T47D (cell line): ENCODE results near the gene CKS1B.
A peak's percentile ranks its signal among the peaks of the same experiment; 100 is the strongest.

Experiments
- DNase-seq, 2 experiments: peaks; one replicate each; pipeline versions ENCODE4 v3.0.0 to v3.0.0-alpha.2; 2011 to 2012; ENCODE audit warnings: low read depth in 1 of 2, low spot score in 1 of 2
- JUND ChIP-seq: IDR thresholded peaks from 2 replicates; pipeline ENCODE4 v1.6.1; 2012; ENCODE audit warnings: low read depth
- in situ Hi-C: cut with HindIII; loops from 2 replicates; pipeline ENCODE4 v1.10.0; 2016; ENCODE audit warnings: low sequenced_read_pairs, low pct_unique_long_range_greater_than_20kb

The CKS1B gene

GRCh38 chr1:154998818-154999570 is 24.5 kb downstream of the CKS1B start:
- DNase-seq, result peak; percentile 68 to 88
- no peak for TF ChIP-seq JUND
- in situ Hi-C loops, result no loop called here

DNA sequence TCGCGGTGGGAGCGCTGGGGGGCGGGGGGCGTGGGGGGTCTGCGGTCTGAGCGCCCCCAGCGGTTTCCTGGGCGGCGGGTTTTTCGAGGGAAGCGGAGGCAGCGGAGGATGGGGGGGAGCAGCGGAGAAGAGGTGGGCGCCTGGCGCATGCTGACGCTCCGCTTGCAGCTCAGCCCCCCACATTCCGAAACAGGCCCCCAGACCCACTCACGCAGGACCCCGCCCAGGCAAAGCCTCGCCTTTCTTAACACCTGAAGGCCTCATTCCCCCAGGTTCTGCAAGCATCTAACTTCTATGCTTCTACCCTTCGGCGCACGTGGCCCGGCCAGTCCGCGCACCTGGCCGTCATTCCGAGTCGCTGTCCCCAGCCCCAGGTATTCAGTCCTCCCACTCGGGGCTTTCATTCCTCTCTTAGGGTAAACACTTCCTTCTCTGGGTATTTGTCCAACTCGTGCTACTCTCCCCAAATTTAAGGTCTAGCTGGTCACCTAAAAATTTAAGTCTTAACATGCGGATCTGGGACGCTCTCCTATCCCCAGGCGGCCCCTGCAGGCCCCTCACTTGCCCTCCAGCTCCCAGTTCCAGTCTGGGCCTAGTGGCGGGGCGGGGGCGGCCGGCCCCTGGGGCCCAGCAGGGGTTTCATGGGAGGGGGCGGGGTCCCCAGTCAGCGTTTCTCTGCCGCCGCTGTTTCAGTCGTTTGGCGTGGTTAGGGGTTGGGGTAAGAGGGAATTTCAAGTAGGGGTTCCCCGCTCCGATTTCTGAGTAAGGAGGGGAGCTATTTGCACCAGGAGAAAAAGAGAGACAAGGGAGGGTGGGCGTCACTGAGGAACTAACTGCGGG is 25.3 kb downstream of the CKS1B start:
- TF ChIP-seq JUND, result no peak
- peak; percentile 59 to 87 for DNase-seq
- in situ Hi-C loops, result no loop called here

- no peak for DNase-seq
- in situ Hi-C loops, result no loop called here
- no peak for TF ChIP-seq JUND
These were observed 25.9 kb downstream of the CKS1B start for GRCh38 chr1:155000411-155000725.

DNA sequence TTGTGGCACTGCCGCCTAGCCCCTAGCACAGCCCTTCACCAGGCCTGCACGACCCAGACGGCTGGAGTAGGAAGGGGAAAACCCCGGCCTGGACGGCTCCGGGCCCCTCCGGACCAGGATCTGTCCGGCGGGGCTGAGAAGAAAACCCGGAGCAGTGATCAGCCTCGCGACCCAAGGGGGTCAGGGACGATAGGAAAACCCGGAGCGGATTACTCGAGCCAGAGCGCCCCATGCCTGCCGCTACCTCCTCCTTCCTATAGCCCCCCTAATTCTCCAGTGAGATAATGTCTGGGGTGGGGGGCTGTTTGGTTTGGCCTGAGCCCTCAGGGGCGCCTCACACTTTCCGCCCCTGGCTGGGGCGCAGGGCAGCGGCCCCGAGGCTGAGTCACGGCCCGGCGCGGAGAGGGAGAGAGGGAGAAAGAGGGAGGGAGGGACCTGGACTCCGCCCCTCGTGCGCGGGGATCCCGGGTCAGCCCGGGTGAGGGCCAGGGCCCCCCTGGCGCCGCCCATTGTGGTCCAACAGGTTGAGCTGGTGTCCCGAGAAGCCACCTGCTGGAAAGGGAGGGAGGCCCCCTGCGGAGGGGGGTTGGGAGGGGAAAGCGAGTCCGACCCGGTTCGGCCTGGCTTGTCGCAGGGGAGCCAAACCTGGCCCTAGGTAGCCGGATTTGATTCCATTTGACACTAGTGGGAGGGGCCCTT is 26.4 kb downstream of the CKS1B start:
- DNase-seq, result peak; percentile 87 to 100
- TF ChIP-seq JUND, result no peak; the same call in none of the 2 replicates
- in situ Hi-C loops, result no loop called here

DNA sequence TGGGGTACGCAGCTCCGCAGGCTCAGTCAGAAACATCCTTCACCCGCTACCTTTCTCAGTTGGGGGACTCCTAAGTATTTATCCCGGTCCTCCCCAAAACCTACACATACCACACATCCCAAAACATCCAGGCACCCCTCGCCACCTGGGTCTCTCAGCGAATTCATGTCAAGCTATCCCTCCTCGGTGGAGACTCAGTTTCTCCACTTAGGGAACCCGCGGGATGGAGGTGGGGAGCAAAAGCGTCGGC is 26.9 kb downstream of the CKS1B start:
- in situ Hi-C loops, result no loop called here
- no peak for TF ChIP-seq JUND

DNA sequence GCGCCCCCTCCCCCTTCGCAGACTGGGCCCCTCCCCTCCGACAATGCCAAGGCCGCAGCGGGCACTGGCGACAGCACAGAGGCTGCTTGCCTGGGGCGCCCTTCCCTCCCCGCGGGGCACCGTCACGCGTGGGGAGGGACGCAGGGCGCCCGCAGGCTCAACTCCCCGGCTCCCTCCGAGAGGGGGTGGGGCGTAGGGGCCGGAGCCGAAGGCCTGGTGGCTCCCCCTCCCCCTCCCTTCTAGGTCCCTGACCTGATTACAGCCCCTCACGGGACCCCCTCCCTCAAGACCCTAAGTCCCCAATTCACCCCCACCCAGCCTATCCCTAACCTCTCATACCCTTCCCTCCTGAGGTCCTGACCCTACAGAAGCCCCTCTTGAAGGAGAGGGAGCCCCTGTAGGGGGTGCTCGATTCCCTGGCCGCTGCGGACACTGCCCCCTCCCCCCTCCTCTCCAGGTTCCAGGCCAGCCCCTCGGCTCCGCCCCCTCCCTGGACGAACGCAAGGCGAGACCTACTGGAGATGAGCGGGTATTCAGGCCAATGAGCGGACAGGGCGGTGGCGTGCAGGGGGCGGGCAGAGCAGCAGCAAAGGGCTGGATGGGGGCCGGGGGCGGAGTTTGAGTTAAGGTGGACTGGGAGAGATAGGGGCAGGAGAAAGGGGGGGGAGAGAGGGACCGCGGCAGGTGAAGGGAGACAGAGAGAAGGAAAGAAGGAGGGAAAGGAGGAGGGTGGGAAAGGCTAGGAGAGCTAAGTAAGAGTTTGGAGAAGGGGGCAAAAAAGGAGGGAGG is 27.4 kb downstream of the CKS1B start:
- no peak for TF ChIP-seq JUND
- in situ Hi-C loops, result no loop called here

More for the DNA sequence above, 26.9 kb downstream of the CKS1B start:
- no peak for DNase-seq

DNA sequence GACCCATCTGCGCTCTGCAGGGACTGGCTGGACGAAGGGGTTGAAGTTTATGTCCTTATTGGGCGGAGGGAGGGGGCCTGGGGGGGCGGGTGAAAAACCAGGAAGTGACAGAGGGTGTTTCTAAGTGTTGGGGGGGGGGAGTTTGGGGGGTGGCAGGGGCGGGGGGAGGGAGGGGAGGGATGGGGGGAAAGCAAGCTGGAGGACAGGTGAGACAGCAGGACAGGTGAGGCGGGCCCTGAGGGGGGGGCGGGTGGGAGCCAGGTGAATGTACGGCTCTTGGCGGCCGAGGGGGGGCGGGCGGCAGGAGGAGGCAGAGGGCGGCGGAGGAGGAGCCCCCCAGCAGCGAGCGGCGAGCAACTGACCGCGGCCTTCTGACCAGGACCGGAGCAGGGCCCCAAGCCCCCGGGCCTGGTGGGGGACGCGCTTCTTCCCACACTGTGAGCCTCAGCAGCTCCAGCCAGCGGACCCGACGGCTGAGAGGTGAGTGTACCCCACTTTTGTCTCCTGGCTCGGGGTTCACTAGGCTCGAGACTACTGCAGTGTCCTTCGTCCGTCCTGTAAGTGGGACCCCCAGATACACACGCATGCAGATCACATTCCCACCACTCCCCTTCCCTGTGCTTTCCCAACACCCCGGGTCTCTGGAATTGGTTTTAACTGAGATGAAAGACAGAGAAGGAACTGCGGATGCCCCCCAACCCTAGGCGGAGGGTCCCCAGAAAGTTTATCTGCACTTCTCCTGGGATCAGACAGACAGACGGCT is 28.2 kb downstream of the CKS1B start, which contains the start of gene ZBTB7B:
TSS of gene ZBTB7B (plus strand) at position 339 of the 763 bp plus-strand sequence. CDS start 11,859 bp downstream, outside the sequence.
- TF ChIP-seq JUND, result no peak
- in situ Hi-C loops, result no loop called here

More for the DNA sequence above, 27.4 kb downstream of the CKS1B start:
- DNase-seq, result peak; percentile 97 to 100

GRCh38 chr1:155003227-155003765 is 28.8 kb downstream of the CKS1B start:
- DNase-seq, result no peak

More for the DNA sequence above, 28.2 kb downstream of the CKS1B start, which contains the start of gene ZBTB7B:
- DNase-seq, result peak in 1 of 2 experiments; percentile 73

DNA sequence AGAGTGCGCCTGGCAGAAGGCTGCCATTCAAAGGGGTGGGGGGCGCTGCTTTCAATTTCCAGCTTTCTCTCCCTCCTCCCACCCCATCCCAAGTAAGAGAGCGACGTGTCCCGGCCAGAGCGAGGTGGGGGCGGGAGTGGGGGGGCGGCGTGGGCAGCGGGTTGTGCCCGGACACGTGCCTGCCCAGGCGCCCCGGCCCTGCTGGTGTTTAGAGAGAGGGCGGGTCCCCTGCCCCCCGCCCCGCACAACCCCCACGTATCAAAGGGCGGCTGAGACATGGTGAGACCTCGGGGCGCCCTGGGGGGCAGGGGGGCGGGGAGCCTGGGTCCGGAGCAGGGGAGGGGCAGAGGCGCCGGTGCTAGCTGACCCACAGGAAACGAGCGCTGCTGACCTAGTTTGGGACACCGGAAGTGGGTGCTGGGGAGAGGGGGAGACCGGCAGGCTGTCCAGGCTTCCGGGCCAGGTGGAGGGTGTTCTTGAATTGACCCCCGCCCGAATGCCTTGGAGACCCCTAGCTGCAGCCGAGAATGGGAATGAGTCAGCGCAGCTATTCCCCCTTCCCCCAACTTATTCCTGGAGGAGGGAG is 29.4 kb downstream of the CKS1B start:
- peak in 1 of 2 experiments; percentile 72 for DNase-seq
- in situ Hi-C loops, result no loop called here
- no peak for TF ChIP-seq JUND

More at GRCh38 chr1:155003227-155003765, 28.8 kb downstream of the CKS1B start:
- no peak for TF ChIP-seq JUND
- in situ Hi-C loops, result no loop called here

DNA sequence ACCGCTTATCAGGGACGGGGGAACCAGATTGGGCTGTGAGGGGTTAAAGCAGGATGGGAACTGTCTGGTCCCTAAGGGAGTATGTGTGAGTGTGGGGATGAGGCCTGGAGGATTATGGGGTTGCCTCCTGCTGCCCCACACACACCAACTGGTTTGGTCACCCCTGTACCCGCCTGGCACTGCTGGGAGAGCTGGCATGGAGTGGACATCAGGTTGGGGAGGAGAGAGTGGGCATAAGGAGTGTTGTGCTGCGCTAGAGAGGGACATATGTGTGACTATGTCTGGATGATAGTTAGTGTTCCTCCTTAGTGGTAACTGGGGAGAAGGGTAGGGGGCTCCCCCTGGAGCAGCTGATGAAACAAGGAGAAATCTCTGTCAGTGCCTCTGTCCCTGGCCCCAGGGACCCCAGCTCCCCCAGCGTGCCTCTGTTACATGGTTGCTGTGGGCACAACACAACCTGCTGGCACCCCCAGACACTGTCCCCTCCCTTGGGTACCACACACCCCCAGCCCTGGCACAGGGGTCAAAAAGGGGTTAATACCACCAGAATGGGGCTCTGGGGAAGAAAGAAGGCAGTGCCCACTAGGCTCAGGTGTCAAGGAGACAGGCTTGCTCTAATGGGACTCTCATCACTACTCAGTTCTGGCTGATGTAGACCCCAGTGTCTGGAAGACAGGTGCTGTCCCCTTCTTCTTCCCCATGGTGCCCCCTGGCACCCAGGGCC is 30.0 kb downstream of the CKS1B start:
- DNase-seq, result no peak
- no peak for TF ChIP-seq JUND
- in situ Hi-C loops, result no loop called here
